Stimulated activated effector memory CD8-positive, alpha-beta T cell treated with anti-CD3 and anti-CD28 coated beads, Interleukin-12 subunit alpha, Interleukin-12 subunit beta, amount 100 ng/mL, for 72 hours (primary cell): ENCODE measurements around the gene C3orf20.
A peak's percentile ranks its signal among the peaks of the same experiment; 100 is the strongest.
"Not testable (repeated sequence)": the region's sequence is repeated elsewhere in the genome, so short reads cannot be mapped to it uniquely, and the experiment has no call there.

Experiments
- ATAC-seq: fragments of 150-1000 bp; cut with Tn5 transposase; 2 replicates; pipeline ENCODE4 v1.10.0; 2021
- DNase-seq, 2 donors: peaks; one replicate each; pipeline ENCODE4 v3.0.0; 2021 to 2022; ENCODE audit warnings: low spot score in 2 of 2
- H3K27ac Mint-ChIP-seq: one replicate; pipeline ENCODE4 v1.8.0; 2022; ENCODE audit warnings: mild to moderate bottlenecking, mixed read lengths
- H3K36me3 Mint-ChIP-seq: one replicate; pipeline ENCODE4 v1.8.0; 2022; ENCODE audit warnings: mild to moderate bottlenecking, mixed read lengths
- H3K4me1 Mint-ChIP-seq: one replicate; pipeline ENCODE4 v1.8.0; 2022; ENCODE audit warnings: mixed read lengths
- H3K4me3 Mint-ChIP-seq: one replicate; pipeline ENCODE4 v1.8.0; 2022; ENCODE audit warnings: mild to moderate bottlenecking, mixed read lengths
- H3K9me3 Mint-ChIP-seq: one replicate; pipeline ENCODE4 v1.8.0; 2022; ENCODE audit warnings: mixed read lengths

Gene C3orf20

GRCh38 chr3:14645453-14645852, 29.5 kb upstream of the C3orf20 start:
- H3K27ac Mint-ChIP-seq = no peak overlapping the region
- DNase-seq (no peak), ATAC-seq (no peak)
- H3K9me3 Mint-ChIP-seq = no peaks in the 10 kb centered on the region
- peaks cover 6% of the 10 kb centered on the region for H3K4me1 Mint-ChIP-seq
- no peak overlapping the region for H3K4me3 Mint-ChIP-seq
- H3K36me3 Mint-ChIP-seq = no peaks in the 10 kb centered on the region

- Mint-ChIP-seq H3K36me3 (no peaks in the 10 kb centered on the region), H3K4me1 (peaks cover 13% of the 10 kb centered on the region), H3K4me3 (no peak overlapping the region), H3K9me3 (no peaks in the 10 kb centered on the region), H3K27ac (peak overlapping the region; percentile 41)
- no peak for ATAC-seq
- no peak for DNase-seq
Measured at GRCh38 chr3:14646131-14646573, 28.8 kb upstream of the C3orf20 start.

GRCh38 chr3:14646589-14647413, 28.1 kb upstream of the C3orf20 start:
- Mint-ChIP-seq H3K36me3 (no peaks in the 10 kb centered on the region), H3K27ac (peak overlapping the region; percentile 41), H3K4me1 (peaks cover 13% of the 10 kb centered on the region), H3K9me3 (no peaks in the 10 kb centered on the region), H3K4me3 (no peak overlapping the region)
- no peak for DNase-seq
- ATAC-seq = no peak

DNA sequence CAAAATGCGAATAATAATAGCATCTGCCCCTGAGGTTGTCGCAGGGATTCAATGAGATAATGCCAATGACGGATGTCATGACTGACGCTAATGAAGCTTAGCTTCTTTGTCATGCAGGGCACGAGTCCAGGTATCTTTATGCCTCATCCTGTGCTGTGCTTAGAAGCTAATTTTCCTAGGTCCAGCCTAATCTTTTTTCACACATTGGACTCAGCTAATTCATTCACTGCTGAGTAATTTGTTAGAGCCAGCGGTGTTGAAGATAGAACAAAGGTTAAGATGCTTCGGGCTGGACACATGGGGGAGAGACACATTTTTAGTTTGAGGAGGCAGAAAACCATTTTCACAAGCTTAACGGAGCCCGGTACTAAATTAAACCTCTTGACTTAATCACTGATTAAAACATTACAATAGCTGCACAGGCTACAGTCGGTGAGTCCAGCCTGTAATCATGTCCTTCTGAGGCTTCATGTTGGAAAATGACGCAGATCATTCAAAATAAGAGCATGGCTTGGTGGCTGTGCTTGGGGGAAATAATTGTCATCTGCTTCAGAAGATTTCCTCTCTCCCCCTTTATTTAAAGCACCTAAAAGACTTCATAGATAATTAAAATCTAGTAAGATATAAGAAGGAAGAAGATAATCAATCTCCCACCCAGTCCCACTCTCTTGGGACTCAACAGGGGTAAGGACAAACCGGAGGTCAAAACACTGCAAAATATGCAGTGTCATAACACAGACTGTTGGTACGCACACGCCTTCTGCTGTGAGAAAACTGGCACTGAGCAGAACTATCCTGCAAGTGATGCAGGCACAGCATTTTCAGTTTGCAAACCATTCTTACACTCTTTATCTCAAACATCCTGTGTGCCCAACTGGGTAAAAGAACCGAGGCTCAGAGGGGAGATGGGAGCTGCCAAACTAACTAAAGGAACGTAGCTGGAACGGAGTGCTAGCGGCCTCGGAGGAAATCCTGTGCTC, 26.7 kb upstream of the C3orf20 start:
- no peak overlapping the region for H3K27ac Mint-ChIP-seq

DNA sequence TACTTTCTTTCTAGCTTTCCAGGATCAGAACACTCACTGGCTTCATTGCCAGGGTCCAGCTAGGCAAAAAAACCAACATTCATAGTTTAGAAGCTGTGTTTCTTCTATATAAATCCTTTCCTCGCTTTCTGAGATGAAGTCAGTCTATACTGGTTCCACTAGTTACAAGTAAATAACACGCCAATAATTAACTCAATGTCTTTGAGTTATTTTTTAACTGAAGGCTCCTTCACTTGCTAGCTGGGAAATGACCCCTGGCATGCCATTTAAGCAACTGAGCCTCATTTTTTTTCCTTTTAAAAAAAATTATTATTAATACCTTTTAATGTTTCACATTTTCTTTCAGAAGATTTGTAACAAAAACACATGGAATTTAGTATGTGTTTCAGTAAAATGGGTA, 25.5 kb upstream of the C3orf20 start:
- no peak overlapping the region for H3K4me3 Mint-ChIP-seq
- peaks cover 9% of the 10 kb centered on the region for H3K36me3 Mint-ChIP-seq
- ATAC-seq (no peak), DNase-seq (no peak)
- H3K4me1 Mint-ChIP-seq = peaks cover 27% of the 10 kb centered on the region
- H3K9me3 Mint-ChIP-seq = no peaks in the 10 kb centered on the region
- no peak overlapping the region for H3K27ac Mint-ChIP-seq

More for the DNA sequence above, 26.7 kb upstream of the C3orf20 start:
- peaks cover 18% of the 10 kb centered on the region for H3K4me1 Mint-ChIP-seq
- no peaks in the 10 kb centered on the region for H3K36me3 Mint-ChIP-seq
- H3K9me3 Mint-ChIP-seq = no peaks in the 10 kb centered on the region
- ATAC-seq (no peak), DNase-seq (no peak)
- no peak overlapping the region for H3K4me3 Mint-ChIP-seq

DNA sequence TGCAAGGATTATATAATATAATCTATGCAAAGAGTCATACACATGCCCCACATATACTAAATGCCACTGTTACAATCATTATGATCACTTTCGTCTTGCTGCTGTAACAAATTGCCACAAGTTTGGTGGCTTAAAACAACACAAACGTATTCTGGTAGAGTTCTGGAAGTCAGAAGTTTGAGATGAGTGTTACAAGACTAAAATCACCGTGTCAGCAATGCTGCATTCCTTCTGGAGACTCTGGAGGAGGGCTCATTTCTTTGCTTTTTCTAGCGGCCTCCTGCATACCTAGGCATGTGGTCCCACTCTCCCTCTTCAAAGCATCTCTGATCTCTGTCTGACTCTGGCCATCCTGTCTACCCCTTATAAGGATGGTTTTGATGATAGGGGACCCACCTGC, 24.7 kb upstream of the C3orf20 start:
- Mint-ChIP-seq H3K27ac (peak overlapping the region; percentile 99), H3K36me3 (peaks cover 17% of the 10 kb centered on the region), H3K4me3 (peak overlapping the region; percentile 90), H3K9me3 (no peaks in the 10 kb centered on the region), H3K4me1 (peaks cover 28% of the 10 kb centered on the region)
- ATAC-seq (no peak), DNase-seq (no peak)

DNA sequence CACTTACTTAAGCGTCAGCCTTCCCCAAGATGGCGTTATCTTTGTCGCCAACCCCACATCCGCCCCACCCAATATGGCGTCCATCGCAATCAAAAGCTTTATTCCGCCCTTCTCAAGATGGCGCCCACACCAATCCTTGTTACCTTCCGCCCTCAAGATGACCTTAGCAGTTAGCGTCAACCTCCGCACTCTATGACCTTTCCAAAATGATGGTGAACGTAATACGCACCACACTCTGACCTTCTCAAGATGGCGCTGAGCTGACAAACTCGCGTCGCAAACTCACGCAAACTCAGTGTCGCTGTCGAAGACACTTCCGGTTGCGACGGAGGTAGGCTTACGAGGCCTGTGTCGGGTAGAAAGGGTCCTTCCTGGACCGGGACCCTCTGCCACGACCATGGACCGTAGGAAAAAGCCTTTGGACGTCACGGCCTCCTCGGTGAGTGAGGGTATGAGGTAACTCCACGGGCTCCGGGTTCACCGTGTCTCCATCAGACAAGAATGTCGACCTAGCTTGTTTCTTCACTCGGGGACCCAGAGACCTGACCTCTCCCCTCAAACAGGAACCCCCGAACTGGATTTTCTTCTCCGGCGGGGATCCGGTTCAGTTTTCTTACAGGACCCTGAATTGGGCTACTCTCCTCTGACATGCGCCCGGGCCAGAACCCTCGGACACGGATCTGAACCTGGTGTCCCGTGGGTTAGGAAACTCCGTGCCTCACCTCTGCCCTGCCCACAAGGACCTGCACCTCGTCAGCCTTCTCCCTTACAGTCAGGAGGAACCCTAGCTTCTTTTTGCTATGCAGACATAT, 23.3 kb upstream of the C3orf20 start, which contains the start of gene CCDC174:
Gene CCDC174 (plus strand): TSS at position 323 of the 812 bp plus-strand sequence. CDS start 75 bp downstream, at position 398.
- Mint-ChIP-seq H3K36me3 (peaks cover 31% of the 10 kb centered on the region), H3K27ac (peak within 1 kb of the TSS; percentile 99), H3K9me3 (no peaks in the 10 kb centered on the region), H3K4me3 (peak within 1 kb of the TSS; percentile 90), H3K4me1 (peaks cover 41% of the 10 kb centered on the region)
- DNase-seq (peak; percentile 75 to 98), ATAC-seq (peak; percentile 99)

DNA sequence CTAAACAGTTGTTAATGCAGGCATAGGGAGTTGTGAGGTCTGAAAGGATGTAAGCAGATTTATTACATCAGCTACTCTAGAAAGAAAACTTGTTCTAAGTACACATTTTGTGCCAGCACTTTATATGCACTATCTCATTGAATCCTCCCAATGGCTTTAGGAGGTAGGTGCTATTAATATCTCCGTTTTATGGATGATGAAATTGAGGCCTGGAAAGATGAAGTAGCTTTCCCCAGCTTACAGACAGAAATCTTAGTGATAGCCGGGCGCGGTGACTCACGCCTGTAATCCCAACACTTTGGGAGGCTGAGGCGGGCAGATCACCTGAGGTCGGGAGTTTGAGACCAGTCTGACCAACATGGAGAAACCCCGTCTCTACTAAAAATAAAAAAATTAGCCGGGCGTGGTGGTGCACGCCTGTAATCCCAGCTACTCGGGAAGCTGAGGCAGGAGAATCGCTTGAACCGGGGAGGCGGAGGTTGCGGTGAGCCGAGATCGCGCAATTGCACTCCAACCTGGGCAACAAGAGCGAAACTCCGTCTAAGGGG, 22.5 kb upstream of the C3orf20 start:
- Mint-ChIP-seq H3K36me3 (peaks cover 39% of the 10 kb centered on the region), H3K4me1 (peaks cover 44% of the 10 kb centered on the region)
- not testable (repeated sequence) for DNase-seq

GRCh38 chr3:14657579-14657978, 17.4 kb upstream of the C3orf20 start:
- no peak for ATAC-seq
- peaks cover 39% of the 10 kb centered on the region for H3K4me1 Mint-ChIP-seq
- no peaks in the 10 kb centered on the region for H3K9me3 Mint-ChIP-seq
- H3K36me3 Mint-ChIP-seq = peaks cover 91% of the 10 kb centered on the region
- no peak for DNase-seq
- H3K4me3 Mint-ChIP-seq = no peak overlapping the region
- peak overlapping the region; percentile 41 for H3K27ac Mint-ChIP-seq

More for the DNA sequence above, 22.5 kb upstream of the C3orf20 start:
- not testable (repeated sequence) for H3K9me3 Mint-ChIP-seq, ATAC-seq
- Mint-ChIP-seq H3K4me3 (peak overlapping the region; percentile 90), H3K27ac (peak overlapping the region; percentile 99)

GRCh38 chr3:14658978-14659377, 16.0 kb upstream of the C3orf20 start:
- no peak for ATAC-seq

GRCh38 chr3:14660942-14661341, 14.0 kb upstream of the C3orf20 start:
- peaks cover 100% of the 10 kb centered on the region for H3K36me3 Mint-ChIP-seq
- no peaks in the 10 kb centered on the region for H3K9me3 Mint-ChIP-seq
- H3K4me1 Mint-ChIP-seq = peaks cover 17% of the 10 kb centered on the region
- no peak overlapping the region for H3K4me3 Mint-ChIP-seq
- ATAC-seq = no peak
- DNase-seq = no peak
- H3K27ac Mint-ChIP-seq = no peak overlapping the region

More at GRCh38 chr3:14658978-14659377, 16.0 kb upstream of the C3orf20 start:
- Mint-ChIP-seq H3K4me3 (no peak overlapping the region), H3K36me3 (peaks cover 100% of the 10 kb centered on the region), H3K4me1 (peaks cover 27% of the 10 kb centered on the region), H3K9me3 (no peaks in the 10 kb centered on the region), H3K27ac (peak overlapping the region; percentile 70)
- DNase-seq = no peak

- ATAC-seq = no peak
- no peak for DNase-seq
- H3K9me3 Mint-ChIP-seq = no peaks in the 10 kb centered on the region
- peaks cover 100% of the 10 kb centered on the region for H3K36me3 Mint-ChIP-seq
- no peak overlapping the region for H3K4me3 Mint-ChIP-seq
- peak overlapping the region; percentile 65 for H3K27ac Mint-ChIP-seq
- no peaks in the 10 kb centered on the region for H3K4me1 Mint-ChIP-seq
Measured at GRCh38 chr3:14663396-14664135, 11.4 kb upstream of the C3orf20 start.

DNA sequence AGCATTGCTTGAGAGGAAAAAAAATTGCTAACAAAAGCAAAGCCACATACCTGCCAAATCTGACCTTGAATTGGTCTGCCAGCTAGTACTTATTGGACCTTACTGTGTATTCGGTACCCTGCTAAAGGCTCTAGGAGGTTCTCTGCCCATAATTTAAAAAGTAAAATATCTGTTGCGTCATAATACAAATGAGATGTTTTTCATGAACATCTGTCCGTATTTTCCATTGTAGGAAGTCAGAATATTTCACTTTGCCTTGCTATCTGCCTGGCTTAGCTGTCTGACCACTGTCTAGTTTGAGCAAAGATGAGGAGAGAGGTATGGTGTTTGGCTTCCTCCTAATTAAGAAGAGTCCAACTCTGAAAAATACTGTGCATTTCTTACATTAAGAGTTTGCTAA, 10.8 kb upstream of the C3orf20 start:
- Mint-ChIP-seq H3K4me3 (no peak overlapping the region), H3K9me3 (no peaks in the 10 kb centered on the region), H3K4me1 (no peaks in the 10 kb centered on the region), H3K27ac (no peak overlapping the region), H3K36me3 (peaks cover 100% of the 10 kb centered on the region)
- DNase-seq (no peak), ATAC-seq (no peak)

GRCh38 chr3:14672588-14672987, 2.4 kb upstream of the C3orf20 start:
- DNase-seq = no peak
- Mint-ChIP-seq H3K4me3 (no peak overlapping the region), H3K27ac (no peak overlapping the region), H3K36me3 (peaks cover 70% of the 10 kb centered on the region), H3K9me3 (no peaks in the 10 kb centered on the region), H3K4me1 (no peaks in the 10 kb centered on the region)
- ATAC-seq = no peak
